ENCODE results near the gene HRAS.

HRAS gene

DNA sequence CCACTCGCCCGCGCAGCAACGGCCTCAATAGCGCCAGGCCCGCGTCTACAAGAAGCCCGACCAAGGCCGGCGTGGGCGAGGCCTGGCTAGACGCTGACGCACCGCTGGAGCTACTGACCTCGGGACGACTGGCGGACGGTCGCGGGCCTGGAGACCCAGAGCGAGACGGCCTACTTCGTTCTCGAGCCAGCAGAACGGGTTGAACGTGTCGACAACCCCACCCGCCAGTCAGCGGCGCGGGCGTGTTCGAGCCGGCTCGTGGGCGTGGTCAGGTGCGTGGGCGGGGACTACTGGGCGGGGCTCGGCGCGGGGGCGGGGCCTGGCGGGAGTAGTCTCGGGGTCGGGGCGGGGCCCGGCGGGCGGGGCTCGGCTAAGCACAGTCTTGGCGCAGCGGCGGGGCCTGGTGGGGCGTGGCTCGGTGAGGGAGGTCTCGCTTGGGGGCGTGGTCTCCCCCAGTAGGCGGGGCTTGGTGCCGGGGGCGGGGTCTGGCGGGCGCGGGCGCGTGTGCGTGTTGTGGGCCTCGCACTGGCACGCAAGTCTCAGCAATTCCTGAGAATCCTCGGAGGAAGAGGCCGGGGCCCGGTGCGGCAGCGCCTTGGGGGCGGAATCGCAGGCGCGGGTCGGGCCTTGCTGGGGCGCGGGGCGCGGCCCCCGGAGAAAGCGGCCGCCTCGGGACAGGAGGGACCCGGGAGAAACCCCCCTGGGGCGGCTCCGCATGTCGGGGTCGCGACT, 28.2 kb downstream of the HRAS start, which contains the start of gene RNH1:
Gene RNH1 (minus strand): TSS at position 248 of the 732 bp plus-strand sequence. CDS start 5,080 bp downstream, outside the sequence.
- peak; percentile 99 to 100 for DNase-seq

DNA sequence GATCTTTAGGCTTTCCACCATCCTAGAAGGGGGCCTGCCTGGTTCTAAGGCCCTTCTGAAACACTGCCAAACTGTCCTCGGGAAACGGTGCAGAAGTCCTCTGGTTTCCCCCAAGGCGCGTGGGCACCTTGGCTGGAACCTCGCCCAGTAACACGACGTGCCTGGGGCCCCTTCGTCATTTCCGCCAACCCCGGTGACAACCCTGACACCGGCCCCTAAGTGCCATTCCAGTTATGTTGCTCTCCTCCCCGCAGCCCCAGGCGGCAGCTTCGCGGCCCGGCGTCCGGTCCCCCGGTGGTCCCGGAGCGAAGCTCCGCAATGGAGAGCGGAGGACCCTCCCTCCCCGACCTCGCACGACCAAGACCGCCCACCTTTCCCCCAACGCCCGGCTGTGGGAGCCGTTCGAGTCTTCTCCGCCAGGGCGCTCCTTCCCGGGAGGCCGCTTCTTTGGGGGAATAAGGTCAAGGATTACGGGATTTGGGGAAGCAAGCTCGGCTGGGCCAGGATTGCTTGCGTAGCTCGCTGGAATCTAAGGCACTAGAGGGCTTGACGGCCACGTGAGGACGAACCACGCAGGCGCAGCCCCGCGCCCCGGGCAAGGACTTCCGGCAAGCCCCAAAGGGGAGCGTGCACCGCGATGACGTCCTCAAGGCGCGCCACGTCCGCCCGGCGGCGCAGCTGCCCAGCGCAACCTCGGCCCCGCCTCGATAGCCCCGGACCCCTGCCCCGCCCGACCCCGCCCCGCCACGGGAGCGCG, 29.0 kb downstream of the HRAS start:
- peak; percentile 96 for DNase-seq

- no peak for DNase-seq
Measured at GRCh38 chr11:504994-505344, 30.4 kb downstream of the HRAS start.

DNA sequence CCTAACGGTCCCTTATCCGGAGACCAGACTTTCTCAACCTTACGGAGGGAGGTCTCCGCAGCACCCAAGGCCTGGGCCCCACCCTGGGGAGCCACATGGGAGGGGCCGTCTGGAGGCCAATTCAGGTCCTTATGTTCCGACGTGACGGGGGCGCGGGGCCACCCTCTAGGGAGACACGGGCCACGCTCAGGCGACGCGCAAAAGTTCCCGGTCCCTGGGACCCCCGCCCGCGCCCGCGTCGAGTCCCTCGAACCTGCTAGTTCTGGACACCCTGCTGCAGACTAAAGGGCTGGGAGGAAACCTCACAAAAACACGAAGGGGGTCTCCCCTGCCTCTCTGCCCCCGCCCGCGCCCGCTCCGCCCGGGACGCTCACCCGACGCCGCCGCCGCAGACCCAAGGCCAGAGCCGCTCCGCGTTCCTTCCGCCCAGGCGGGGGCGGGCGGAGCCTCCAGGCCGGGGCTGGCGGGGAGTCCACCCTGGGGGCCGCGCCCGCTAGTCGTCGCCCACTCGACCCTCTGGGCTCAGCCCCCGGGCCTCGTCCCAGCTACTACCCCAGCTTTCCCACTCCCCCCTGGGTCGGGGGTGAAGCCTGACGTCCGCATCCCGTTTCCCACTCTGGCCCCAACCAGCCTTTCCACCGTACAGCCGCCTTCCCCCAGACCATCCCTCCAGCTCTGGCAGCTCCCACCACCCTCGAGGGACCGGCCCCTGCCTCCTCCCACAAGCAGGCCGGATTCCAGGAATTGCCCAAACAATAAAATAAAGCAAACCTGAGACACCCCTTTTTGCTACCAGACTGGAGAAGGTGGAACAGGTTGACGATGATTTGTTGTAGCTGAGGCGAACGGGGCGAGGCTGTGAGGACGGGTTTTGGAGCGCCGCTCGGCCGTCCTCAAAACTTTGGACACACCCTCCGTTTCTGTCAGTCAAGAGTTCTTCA, 31.1 kb downstream of the HRAS start:
- no peak for DNase-seq

DNA sequence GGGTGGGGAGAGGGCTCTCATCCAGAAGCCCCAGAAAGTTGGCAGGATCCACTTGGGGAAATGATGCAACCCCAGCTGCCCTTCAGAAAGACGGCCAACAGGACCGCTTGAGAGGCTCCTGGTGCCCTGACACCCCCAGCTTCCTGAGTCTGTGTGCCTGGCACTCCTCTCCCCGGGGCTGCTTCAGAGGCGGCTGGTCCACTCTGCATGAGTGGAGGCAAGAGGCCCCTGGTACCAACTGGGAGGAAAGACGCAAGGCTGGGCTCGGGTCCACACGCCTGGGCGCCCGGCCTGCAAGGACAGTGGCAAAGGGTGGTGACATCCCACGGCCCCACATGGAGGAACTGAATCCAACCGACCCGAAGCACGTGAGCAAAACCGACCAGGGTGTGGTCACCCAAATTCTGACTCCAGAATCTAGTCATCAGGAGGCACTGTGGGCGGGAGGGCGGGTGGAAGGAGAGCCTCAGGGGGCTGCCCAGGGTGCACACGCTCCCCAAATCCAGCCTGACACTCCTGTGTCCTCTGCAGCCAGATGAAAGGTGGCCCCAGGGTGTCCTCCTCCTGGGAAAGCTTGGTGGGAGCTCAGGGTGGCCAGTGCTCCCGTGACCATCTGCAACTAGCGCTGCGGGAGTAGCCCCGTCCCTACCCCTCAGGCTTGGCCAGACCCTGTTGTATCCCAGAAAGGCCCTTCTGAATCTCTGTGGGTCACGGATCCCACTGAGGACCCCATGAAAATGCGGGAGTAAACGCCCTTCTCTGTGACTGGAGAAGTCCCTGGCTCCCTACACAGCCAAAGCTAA, 32.0 kb downstream of the HRAS start:
- no peak for DNase-seq

DNA sequence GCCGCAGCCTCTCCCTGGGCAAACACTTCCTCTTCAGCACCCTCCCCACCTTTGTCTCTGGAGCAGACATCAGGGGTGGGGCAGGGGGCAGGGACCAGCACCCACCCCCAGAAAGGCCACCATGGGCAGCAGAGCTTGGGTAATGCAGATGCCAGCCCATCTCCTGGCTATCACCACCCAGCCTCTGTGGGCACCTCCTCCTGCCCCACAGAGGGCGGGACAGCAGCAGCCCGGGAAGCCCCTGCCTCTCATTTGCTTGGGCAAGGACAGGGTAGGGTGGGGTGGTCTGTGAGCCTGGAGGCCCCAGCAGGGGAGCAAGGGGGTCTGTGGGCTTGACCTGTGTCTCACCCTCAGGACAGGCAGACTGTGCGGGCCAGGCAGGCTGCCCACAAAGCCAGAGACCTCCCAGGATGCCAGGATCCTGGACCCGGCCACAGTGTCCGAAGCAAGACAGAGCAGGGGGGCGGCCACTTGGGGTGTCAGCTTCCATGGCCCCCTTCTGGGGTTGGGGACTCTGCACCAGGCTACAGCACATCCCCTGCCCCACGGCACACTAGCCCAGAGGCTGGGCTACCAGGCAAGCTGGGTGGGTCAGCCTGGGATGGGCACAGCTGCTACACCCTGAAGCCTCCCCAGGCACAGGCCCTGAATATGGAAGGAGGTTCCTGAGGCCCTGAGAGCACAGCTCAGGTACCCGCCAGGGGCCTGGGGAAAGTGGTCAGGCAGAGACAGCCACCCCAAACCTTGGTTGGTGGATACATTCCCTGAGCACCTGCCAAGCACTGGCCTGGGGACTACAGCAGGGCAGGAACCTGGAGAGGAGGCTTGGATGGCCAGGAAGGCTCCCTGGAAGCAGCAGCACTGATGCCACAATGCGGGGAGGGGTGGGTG, 32.8 kb downstream of the HRAS start:
- no peak for DNase-seq

GRCh38 chr11:501683-502287, 33.6 kb downstream of the HRAS start:
- DNase-seq, result no peak

- no peak for DNase-seq
Measured at GRCh38 chr11:501001-501682, 34.2 kb downstream of the HRAS start.

GRCh38 chr11:499201-500076, 35.9 kb downstream of the HRAS start:
- DNase-seq, result no peak

GRCh38 chr11:498297-499181, 36.8 kb downstream of the HRAS start:
- no peak for DNase-seq

DNA sequence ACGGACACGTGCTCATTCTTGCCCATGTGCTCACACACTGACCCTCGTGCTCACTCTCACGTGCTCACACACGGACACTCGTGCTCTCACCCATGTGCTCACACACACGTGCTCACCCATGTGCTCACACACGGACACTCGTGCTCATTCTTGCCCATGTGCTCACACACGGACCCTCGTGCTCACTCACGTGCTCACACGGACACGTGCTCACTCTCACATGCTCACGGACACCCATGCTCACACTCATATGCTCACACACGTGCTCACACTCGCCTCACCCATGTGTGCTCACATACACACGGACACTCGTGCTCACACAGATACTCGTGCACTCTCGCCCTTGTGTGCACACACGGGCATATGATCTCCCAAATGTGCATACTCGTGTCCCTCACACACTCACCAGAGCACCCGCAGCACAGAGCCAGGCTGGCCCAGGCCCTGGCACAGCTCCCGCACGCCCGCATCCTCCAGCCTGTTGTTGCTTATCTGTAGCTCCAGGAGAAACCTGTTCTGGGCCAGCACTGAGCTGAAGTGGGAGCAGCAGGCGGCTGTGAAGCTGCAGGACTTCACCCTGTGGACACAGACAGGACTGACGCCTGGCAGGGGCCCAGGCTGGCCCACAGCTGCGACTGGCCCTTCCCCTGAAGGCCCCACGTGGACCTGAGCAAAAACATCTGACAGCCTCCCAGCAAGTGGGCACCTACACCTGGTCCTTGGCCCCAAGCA, 37.6 kb downstream of the HRAS start:
- no peak for DNase-seq

- DNase-seq, result no peak
Measured at GRCh38 chr11:496834-497564, 38.4 kb downstream of the HRAS start.

DNA sequence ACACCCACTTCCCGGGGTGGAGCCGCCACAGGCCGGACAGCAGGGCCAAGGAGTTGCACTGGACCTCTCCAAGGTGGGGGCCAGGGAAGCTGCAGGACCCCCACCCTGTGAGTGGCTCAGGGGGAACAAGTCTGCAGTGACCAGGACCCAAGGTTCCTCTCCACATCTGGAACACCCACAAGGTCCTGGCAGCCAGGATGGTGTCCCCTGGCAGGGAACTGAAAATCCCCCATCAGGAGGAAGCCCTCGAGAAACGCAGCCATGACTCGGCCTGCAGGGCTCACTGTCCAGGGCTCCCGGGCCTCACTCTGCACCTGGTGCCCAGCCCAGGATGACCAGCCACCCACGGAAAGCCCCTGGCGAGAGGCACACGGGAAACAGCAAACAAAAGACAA, 39.8 kb downstream of the HRAS start:
- DNase-seq, result no peak

GRCh38 chr11:494761-495536, 40.4 kb downstream of the HRAS start:
- no peak for DNase-seq

DNA sequence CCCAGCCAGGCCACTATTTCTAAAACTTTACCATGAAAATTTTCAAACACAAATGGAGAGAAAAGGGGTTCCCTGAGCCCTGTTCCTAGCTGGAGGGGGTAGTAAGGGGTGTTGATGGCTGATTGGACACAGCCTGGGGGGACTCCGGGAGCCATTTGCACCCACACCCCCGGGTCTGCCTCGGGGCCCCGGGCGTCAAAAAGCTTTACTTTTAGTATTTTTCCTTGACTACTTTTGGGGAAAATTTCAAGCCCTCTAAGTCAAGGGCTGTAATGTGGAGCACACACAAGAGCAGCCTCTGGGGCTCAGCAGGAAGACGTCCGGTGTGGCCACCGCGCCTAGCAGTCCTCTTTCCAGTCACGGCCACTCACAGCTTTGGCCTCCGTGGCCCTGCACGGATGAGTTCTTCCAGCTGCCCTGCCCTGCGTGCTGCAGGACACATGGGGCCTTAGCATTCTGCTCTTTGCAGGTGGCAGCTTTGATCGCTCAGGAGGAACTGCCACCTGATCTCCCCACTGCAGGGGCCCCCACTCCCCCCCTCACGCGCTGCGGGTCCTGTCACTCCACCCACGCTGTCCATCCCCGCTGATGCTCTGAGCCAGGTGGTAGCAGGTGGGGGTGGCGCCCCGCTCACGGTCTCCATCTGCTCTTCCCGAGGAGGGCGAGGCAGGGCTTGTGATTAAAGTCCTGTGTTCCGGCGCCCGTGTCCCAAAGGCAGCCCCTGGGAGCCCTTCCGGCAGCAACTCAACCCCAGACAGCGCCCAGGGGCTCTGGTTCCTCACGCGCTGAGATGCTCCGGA, 42.7 kb downstream of the HRAS start:
- DNase-seq, result no peak

Measured in activated CD4-positive, alpha-beta T cell treated with anti-CD3 and anti-CD28 coated beads, Interleukin-2, amount 50 U/mL, for 4 hours (primary cell).